HG02973 (cell line): ENCODE measurements around the gene MACROD2.
"Not testable (repeated sequence)": the region's sequence is repeated elsewhere in the genome, so short reads cannot be mapped to it uniquely, and the experiment has no call there.

ENCODE experiments used
- ATAC-seq: cut with Tn5 transposase; IDR thresholded peaks from one replicate; pipeline ENCODE4 v1.9.1; 2021; ENCODE audit warnings: moderate library complexity; ENCODE audit not compliant: unreplicated experiment

The MACROD2 gene

GRCh38 chr20:14924433-14924832 lies 929.1 kb downstream of the MACROD2 start:
- ATAC-seq = no peak

GRCh38 chr20:14925300-14925699 lies 930.0 kb downstream of the MACROD2 start:
- ATAC-seq = no peak

- ATAC-seq = not testable (repeated sequence)
These were observed 931.1 kb downstream of the MACROD2 start for GRCh38 chr20:14926436-14926835.

GRCh38 chr20:14928083-14928482 lies 932.8 kb downstream of the MACROD2 start:
- no peak for ATAC-seq

GRCh38 chr20:14929388-14929787 lies 934.1 kb downstream of the MACROD2 start:
- no peak for ATAC-seq

GRCh38 chr20:14932040-14932439 lies 936.7 kb downstream of the MACROD2 start:
- no peak for ATAC-seq

GRCh38 chr20:14935285-14935684 lies 940.0 kb downstream of the MACROD2 start:
- ATAC-seq = no peak

- no peak for ATAC-seq
These were observed 941.7 kb downstream of the MACROD2 start for GRCh38 chr20:14937021-14937420.

GRCh38 chr20:14937846-14938245 lies 942.5 kb downstream of the MACROD2 start:
- ATAC-seq = no peak

GRCh38 chr20:14947536-14947935 lies 952.2 kb downstream of the MACROD2 start:
- no peak for ATAC-seq

GRCh38 chr20:14947946-14948345 lies 952.6 kb downstream of the MACROD2 start:
- ATAC-seq = no peak

GRCh38 chr20:14948416-14948815 lies 953.1 kb downstream of the MACROD2 start:
- no peak for ATAC-seq

GRCh38 chr20:14950633-14951032 lies 955.3 kb downstream of the MACROD2 start:
- no peak for ATAC-seq

- peak; percentile 54 for ATAC-seq
These were observed 955.8 kb downstream of the MACROD2 start for GRCh38 chr20:14951105-14951504.

- no peak for ATAC-seq
These were observed 956.5 kb downstream of the MACROD2 start for GRCh38 chr20:14951707-14952418.

GRCh38 chr20:14953736-14954135 lies 958.4 kb downstream of the MACROD2 start:
- no peak for ATAC-seq

GRCh38 chr20:14955399-14955798 lies 960.1 kb downstream of the MACROD2 start:
- ATAC-seq = no peak

GRCh38 chr20:14956026-14956425 lies 960.7 kb downstream of the MACROD2 start:
- ATAC-seq = no peak

- no peak for ATAC-seq
These were observed 961.2 kb downstream of the MACROD2 start for GRCh38 chr20:14956538-14956937.

GRCh38 chr20:14957402-14957801 lies 962.1 kb downstream of the MACROD2 start:
- ATAC-seq = no peak

GRCh38 chr20:14958626-14959025 lies 963.3 kb downstream of the MACROD2 start:
- no peak for ATAC-seq

GRCh38 chr20:14959506-14960475 lies 964.5 kb downstream of the MACROD2 start:
- ATAC-seq = no peak
